GM23248 (cell line): ENCODE data around the gene GPHA2. TPM values are rescaled to one million over a fixed set of nuclear protein-coding genes. Genes with fewer than 3 reads are reported as not detected.

Source experiments
- DNase-seq: peaks from one replicate; pipeline ENCODE4 v3.0.0-alpha.2; 2015
- H2AFZ ChIP-seq: fragments of 200-600 bp; sonication (generic); 2 replicates; pipeline ENCODE4 v1.6.1; 2016; ENCODE audit warnings: antibody characterized with exemption
- H3F3A ChIP-seq: fragments of 200-600 bp; sonication (generic); 2 replicates; pipeline ENCODE4 v1.6.1; 2016; ENCODE audit warnings: mild to moderate bottlenecking, antibody characterized with exemption, mixed run types; ENCODE audit not compliant: insufficient read depth
- H3K27ac ChIP-seq: fragments of 200-600 bp; sonication (generic); 2 replicates; pipeline ENCODE4 v1.5.1; 2016; ENCODE audit warnings: mild to moderate bottlenecking
- H3K27me3 ChIP-seq: fragments of 200-600 bp; sonication (generic); replicated peaks from 2 replicates; pipeline ENCODE4 v1.6.1; 2016; ENCODE audit warnings: mild to moderate bottlenecking; ENCODE audit not compliant: insufficient read depth
- H3K36me3 ChIP-seq: fragments of 200-600 bp; sonication (generic); 2 replicates; pipeline ENCODE4 v1.6.1; 2016; ENCODE audit warnings: low read depth, mild to moderate bottlenecking
- H3K4me1 ChIP-seq: fragments of 200-600 bp; sonication (generic); 2 replicates; pipeline ENCODE4 v1.6.1; 2016; ENCODE audit warnings: mild to moderate bottlenecking; ENCODE audit not compliant: insufficient read depth
- H3K4me2 ChIP-seq: fragments of 200-600 bp; sonication (generic); one replicate; pipeline ENCODE4 v1.6.1; 2016; ENCODE audit warnings: mild to moderate bottlenecking; ENCODE audit not compliant: unreplicated experiment
- H3K4me3 ChIP-seq: fragments of 200-600 bp; sonication (generic); 2 replicates; pipeline ENCODE4 v1.5.1; 2016; ENCODE audit warnings: mild to moderate bottlenecking
- H3K79me2 ChIP-seq: fragments of 200-600 bp; sonication (generic); 2 replicates; pipeline ENCODE4 v1.6.1; 2016; ENCODE audit warnings: mild to moderate bottlenecking; ENCODE audit not compliant: insufficient read depth
- H3K9ac ChIP-seq: fragments of 200-600 bp; sonication (generic); 2 replicates; pipeline ENCODE4 v1.6.1; 2016; ENCODE audit warnings: mild to moderate bottlenecking
- H3K9me2 ChIP-seq: fragments of 200-600 bp; sonication (generic); 2 replicates; pipeline ENCODE4 v1.6.1; 2016; ENCODE audit warnings: mixed run types, mild to moderate bottlenecking, moderate library complexity; ENCODE audit not compliant: insufficient read depth
- H3K9me3 ChIP-seq: fragments of 200-600 bp; sonication (generic); one replicate; pipeline ENCODE4 v1.6.1; 2017; ENCODE audit warnings: low read depth
- H4K20me1 ChIP-seq: fragments of 200-600 bp; sonication (generic); 2 replicates; pipeline ENCODE4 v1.6.0; 2016; ENCODE audit not compliant: insufficient read depth
- EZH2 ChIP-seq: fragments of 200-600 bp; sonication (generic); IDR thresholded peaks from 2 replicates; pipeline ENCODE4 v1.6.1; 2018; ENCODE audit warnings: antibody characterized with exemption, mild to moderate bottlenecking; ENCODE audit not compliant: insufficient read depth, poor library complexity, severe bottlenecking
- EZH2phosphoT487 ChIP-seq: fragments of 200-600 bp; sonication (generic); IDR thresholded peaks from 2 replicates; pipeline ENCODE4 v1.6.1; 2018; ENCODE audit warnings: antibody characterized with exemption, moderate library complexity, mild to moderate bottlenecking, low read depth; ENCODE audit not compliant: insufficient read depth
- WGBS, 2 experiments: methylation state at CpG; one replicate each; pipeline ENCODE4 v1.1.6; 2015 to 2017; ENCODE audit warnings: low lambda C conversion rate in 2 of 2, low coverage in 1 of 2; ENCODE audit errors: missing lambda C conversion rate in 2 of 2; 5-methylcytosine and 5-hydroxymethylcytosine counted together
- in situ Hi-C: fragments of 300-500 bp; cut with MboI; formaldehyde crosslinking; loops from 2 replicates; pipeline ENCODE4 v1.15.0; 2020
- microRNA counts: library from miRNA; unstranded; fragments of <30 nt; microRNA quantifications from one replicate; lab custom pipeline; 2016
- microRNA-seq: library from miRNA; unstranded; fragments of <30 nt; microRNA quantifications from one replicate; pipeline ENCODE4, GENCODE V29; 2016; ENCODE audit warnings: borderline number of aligned reads
- polyA plus RNA-seq: library from polyadenylated mRNA; unstranded; fragments of >200 nt; fragmentation: Nextera tagmentation; extraction: Ambion mirVana; gene quantifications from 2 replicates; pipeline ENCODE4 v1.2.1, GENCODE V29; 2016
- small RNA-seq: library from RNA; depleted of rRNA; stranded (forward); fragments of <200 nt; gene quantifications from one replicate; pipeline ENCODE3, GENCODE V24; 2014; ENCODE audit warnings: low read depth, low replicate concordance
- total RNA-seq: library from RNA; depleted of rRNA; stranded (reverse); fragments of >200 nt; shearing (Covaris generic); gene quantifications from 2 replicates; pipeline ENCODE4 v1.2.3, GENCODE V29; 2014; rRNA removed

Gene GPHA2
- total and polyA plus RNA-seq, 2 experiments from 2014 or later = not detected

GRCh38 chr11:64885367-64886286 lies 50.1 kb downstream of the GPHA2 start:
- WGBS, 2 experiments = 77 to 80% methylated on average over 15 of the region's 15 CpGs
- Histone ChIP-seq H3K4me1 (no peaks in the 10 kb centered on the region), H3F3A (peaks cover 9% of the 10 kb centered on the region), H4K20me1 (no peaks in the 10 kb centered on the region), H3K4me2 (no peak overlapping the region), H3K36me3 (no peaks in the 10 kb centered on the region), H2AFZ (peak overlapping the region; percentile 41; the same call in 1 of the 2 replicates), H3K27me3 (no peaks in the 10 kb centered on the region), H3K9me3 (no peaks in the 10 kb centered on the region), H3K79me2 (no peaks in the 10 kb centered on the region), H3K9me2 (no peaks in the 10 kb centered on the region), H3K27ac (peak overlapping the region; percentile 52), H3K9ac (no peak overlapping the region), H3K4me3 (no peak overlapping the region)
- TF ChIP-seq EZH2 (no peak), EZH2phosphoT487 (no peak)
- DNase-seq = peak; percentile 65
- in situ Hi-C loops = no loop called here

MicroRNA genes within 50 kb of the gene (microRNA counts, 767-probe panel; counts per million panel counts)
- microRNA hsa-miR-192-5p (lab: Ali Mortazavi, UCI) = 447 counts per million, percentile 86 among the panel's probes with 10 or more counts

Small RNA genes within 50 kb of the gene (microRNA-seq; reads per million reads assigned to microRNA genes)
- gene MIR6749 = not detected
- 1.5 reads per million for gene MIR6750

Small RNA genes within 50 kb of the gene (small RNA-seq; reads per million reads assigned to genes)
- not detected for gene MIR6749
- not detected for gene MIR6750

Other genes with a start within 250 kb of the GPHA2 start
- 0.51 and 5.6 TPM in 2 replicates for gene NRXN2, start 212.7 kb downstream of the GPHA2 start, total RNA-seq
- 0.48 and 1.1 TPM in 2 replicates for gene NRXN2, start 212.7 kb downstream of the GPHA2 start, polyA plus RNA-seq
- not detected in 2 replicates for gene RASGRP2, start 191.8 kb downstream of the GPHA2 start, total RNA-seq
- 0.61 and 0.68 TPM in 2 replicates for gene RASGRP2, start 191.8 kb downstream of the GPHA2 start, polyA plus RNA-seq
- not detected in 2 replicates for gene PYGM, start 175.9 kb downstream of the GPHA2 start, total RNA-seq
- not detected in 2 replicates for gene PYGM, start 175.9 kb downstream of the GPHA2 start, polyA plus RNA-seq
- 81.6 and 106 TPM in 2 replicates for gene SF1, start 157.4 kb downstream of the GPHA2 start, total RNA-seq
- gene SF1, start 157.4 kb downstream of the GPHA2 start, polyA plus RNA-seq = 59.7 and 62.2 TPM in 2 replicates
- gene MAP4K2, start 132.7 kb downstream of the GPHA2 start, total RNA-seq = 18.2 and 19.7 TPM in 2 replicates
- 4.2 and 6.2 TPM in 2 replicates for gene MAP4K2, start 132.7 kb downstream of the GPHA2 start, polyA plus RNA-seq
- gene MEN1, start 125.3 kb downstream of the GPHA2 start, total RNA-seq = 13.2 and 15.8 TPM in 2 replicates
- 24.6 and 26.1 TPM in 2 replicates for gene MEN1, start 125.3 kb downstream of the GPHA2 start, polyA plus RNA-seq
- gene CDC42BPG, start 91.2 kb downstream of the GPHA2 start, total RNA-seq = not detected in 2 replicates
- not detected in 2 replicates for gene CDC42BPG, start 91.2 kb downstream of the GPHA2 start, polyA plus RNA-seq
- 90.2 and 124 TPM in 2 replicates for gene EHD1, start 57.3 kb downstream of the GPHA2 start, total RNA-seq
- gene EHD1, start 57.3 kb downstream of the GPHA2 start, polyA plus RNA-seq = 55.2 and 56.3 TPM in 2 replicates
- 12.4 and 18.9 TPM in 2 replicates for gene ATG2A, start 18.7 kb downstream of the GPHA2 start, total RNA-seq
- gene ATG2A, start 18.7 kb downstream of the GPHA2 start, polyA plus RNA-seq = 6.3 and 6.8 TPM in 2 replicates
- 23.9 and 27.3 TPM in 2 replicates for gene PPP2R5B, start 11.2 kb downstream of the GPHA2 start, total RNA-seq
- gene PPP2R5B, start 11.2 kb downstream of the GPHA2 start, polyA plus RNA-seq = 16.4 and 19.4 TPM in 2 replicates
- gene MAJIN, start 36.2 kb upstream of the GPHA2 start, total RNA-seq = not detected in 2 replicates
- not detected in 2 replicates for gene MAJIN, start 36.2 kb upstream of the GPHA2 start, polyA plus RNA-seq
- 4.0 TPM in 1 of 2 replicates, not detected in the other for gene BATF2, start 61.1 kb upstream of the GPHA2 start, total RNA-seq
- 0.57 and 0.79 TPM in 2 replicates for gene BATF2, start 61.1 kb upstream of the GPHA2 start, polyA plus RNA-seq
- gene ARL2, start 78.3 kb upstream of the GPHA2 start, total RNA-seq = 96.6 and 115 TPM in 2 replicates
- 143 and 155 TPM in 2 replicates for gene ARL2, start 78.3 kb upstream of the GPHA2 start, polyA plus RNA-seq
- gene SNX15, start 91.5 kb upstream of the GPHA2 start, total RNA-seq = 14.9 and 17.5 TPM in 2 replicates
- 17.2 and 17.7 TPM in 2 replicates for gene SNX15, start 91.5 kb upstream of the GPHA2 start, polyA plus RNA-seq
- 8.0 and 14.9 TPM in 2 replicates for gene SAC3D1, start 105.3 kb upstream of the GPHA2 start, total RNA-seq
- gene SAC3D1, start 105.3 kb upstream of the GPHA2 start, polyA plus RNA-seq = 12.8 and 13.2 TPM in 2 replicates
- gene NAALADL1, start 122.7 kb upstream of the GPHA2 start, total RNA-seq = 37.7 and 40.7 TPM in 2 replicates
- gene NAALADL1, start 122.7 kb upstream of the GPHA2 start, polyA plus RNA-seq = 26.6 and 27.9 TPM in 2 replicates
- gene CDCA5, start 148.1 kb upstream of the GPHA2 start, total RNA-seq = 16.8 and 17.5 TPM in 2 replicates
- 11.9 and 12.4 TPM in 2 replicates for gene CDCA5, start 148.1 kb upstream of the GPHA2 start, polyA plus RNA-seq
- 55.2 and 66.8 TPM in 2 replicates for gene ZFPL1, start 148.3 kb upstream of the GPHA2 start, total RNA-seq
- 62.8 and 64.9 TPM in 2 replicates for gene ZFPL1, start 148.3 kb upstream of the GPHA2 start, polyA plus RNA-seq
- 285 and 339 TPM in 2 replicates for gene VPS51, start 160.3 kb upstream of the GPHA2 start, total RNA-seq
- gene VPS51, start 160.3 kb upstream of the GPHA2 start, polyA plus RNA-seq = 30.7 and 37.1 TPM in 2 replicates
- 0.65 and 0.89 TPM in 2 replicates for gene TM7SF2, start 176.0 kb upstream of the GPHA2 start, total RNA-seq
- 2.5 and 2.6 TPM in 2 replicates for gene TM7SF2, start 176.0 kb upstream of the GPHA2 start, polyA plus RNA-seq
- 12.3 and 13.2 TPM in 2 replicates for gene ZNHIT2, start 181.8 kb upstream of the GPHA2 start, total RNA-seq
- gene ZNHIT2, start 181.8 kb upstream of the GPHA2 start, polyA plus RNA-seq = 15.5 and 15.6 TPM in 2 replicates
- gene FAU, start 186.2 kb upstream of the GPHA2 start, total RNA-seq = 180 and 199 TPM in 2 replicates
- 342 and 365 TPM in 2 replicates for gene FAU, start 186.2 kb upstream of the GPHA2 start, polyA plus RNA-seq
- 65.6 and 78.4 TPM in 2 replicates for gene MRPL49, start 186.4 kb upstream of the GPHA2 start, total RNA-seq
- gene MRPL49, start 186.4 kb upstream of the GPHA2 start, polyA plus RNA-seq = 48.6 and 53.3 TPM in 2 replicates
- 29.5 and 64.2 TPM in 2 replicates for gene SYVN1, start 198.6 kb upstream of the GPHA2 start, total RNA-seq
- gene SYVN1, start 198.6 kb upstream of the GPHA2 start, polyA plus RNA-seq = 18.0 and 21.2 TPM in 2 replicates
- not detected in 2 replicates for gene SPDYC, start 234.3 kb upstream of the GPHA2 start, total RNA-seq
- not detected in 2 replicates for gene SPDYC, start 234.3 kb upstream of the GPHA2 start, polyA plus RNA-seq
- gene CAPN1, start 246.0 kb upstream of the GPHA2 start, total RNA-seq = 127 and 145 TPM in 2 replicates
- 106 and 110 TPM in 2 replicates for gene CAPN1, start 246.0 kb upstream of the GPHA2 start, polyA plus RNA-seq